Inflammatory macrophage treated with lipopolysaccharide for 4 hours (primary cell): ENCODE measurements around the gene SMTNL2.

ENCODE experiments used
- DNase-seq: peaks from one replicate; pipeline ENCODE4 v3.0.0-alpha.2; 2020

The SMTNL2 gene

DNA sequence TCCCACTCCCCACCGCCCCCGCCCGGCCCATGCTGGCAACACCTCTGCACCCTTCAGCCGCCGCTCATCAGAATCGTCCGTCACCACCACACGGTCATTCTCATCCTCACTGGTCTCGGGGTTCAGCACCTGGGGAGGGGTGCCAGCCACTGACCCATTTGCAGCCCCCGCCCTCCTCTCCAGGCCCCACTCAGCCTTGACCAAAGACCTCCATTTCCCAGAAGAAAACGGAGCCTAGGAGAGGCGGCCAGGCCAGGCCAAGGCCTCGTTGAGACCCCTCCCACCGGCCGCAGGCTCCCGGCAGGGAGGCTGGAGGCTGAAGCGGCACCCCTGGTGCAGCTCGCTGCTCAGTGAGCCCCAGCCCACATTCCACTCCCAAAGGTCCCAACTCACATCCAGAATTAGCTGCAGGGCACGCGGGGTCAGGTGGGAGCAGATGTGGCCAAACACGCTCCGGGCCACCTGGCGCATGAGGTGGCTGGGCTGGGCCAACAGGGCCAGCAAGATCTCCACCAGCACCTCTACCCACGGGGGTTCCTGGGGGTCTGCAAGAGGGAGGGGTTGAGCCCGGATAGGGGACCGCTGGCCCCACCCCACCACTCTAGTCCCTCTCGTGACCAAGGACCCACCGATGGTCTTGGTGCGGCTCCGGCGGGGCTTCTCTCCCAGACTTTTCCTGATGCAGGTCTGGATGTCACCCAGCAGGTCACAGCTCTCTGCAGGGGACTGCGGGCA lies 38.9 kb upstream of the SMTNL2 start:
- no peak for DNase-seq

DNA sequence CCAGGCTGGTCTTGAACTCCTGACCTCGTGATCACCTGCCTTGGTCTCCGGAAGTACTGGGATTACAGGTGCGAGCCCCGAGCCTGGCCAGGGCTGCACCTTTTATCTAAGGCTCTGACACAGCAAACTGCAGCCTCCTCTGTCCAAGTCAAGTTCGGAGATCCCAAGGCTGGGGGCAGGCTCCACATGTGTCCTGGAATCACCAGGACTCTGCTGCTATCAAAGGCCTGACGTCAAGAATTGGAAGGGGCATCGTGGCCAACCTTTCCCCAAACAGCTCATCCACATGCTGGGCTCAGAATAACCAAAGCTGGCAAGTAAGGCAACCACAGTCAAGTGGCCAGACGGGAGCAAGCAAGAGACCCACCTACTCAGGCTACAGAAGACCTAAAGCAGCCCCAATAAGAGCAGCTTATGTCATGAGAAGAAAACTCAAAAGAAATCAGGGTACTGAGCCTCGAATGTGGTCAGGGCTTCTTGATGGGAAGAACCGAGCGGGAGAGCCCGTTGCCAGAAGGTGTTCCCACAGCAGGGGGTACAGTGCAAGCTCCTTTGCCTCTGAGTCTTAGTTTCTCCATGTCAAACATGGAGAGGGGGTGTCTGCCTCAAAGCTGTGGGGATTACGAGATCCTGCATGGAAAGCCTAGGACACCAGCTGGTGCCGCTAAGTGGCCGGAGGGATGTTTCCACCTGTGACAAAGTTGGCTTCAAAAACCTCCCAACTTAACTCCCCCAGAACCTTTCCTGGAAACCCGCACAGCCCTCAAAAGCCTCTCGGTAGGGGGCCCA lies 37.0 kb upstream of the SMTNL2 start:
- DNase-seq: no peak

DNA sequence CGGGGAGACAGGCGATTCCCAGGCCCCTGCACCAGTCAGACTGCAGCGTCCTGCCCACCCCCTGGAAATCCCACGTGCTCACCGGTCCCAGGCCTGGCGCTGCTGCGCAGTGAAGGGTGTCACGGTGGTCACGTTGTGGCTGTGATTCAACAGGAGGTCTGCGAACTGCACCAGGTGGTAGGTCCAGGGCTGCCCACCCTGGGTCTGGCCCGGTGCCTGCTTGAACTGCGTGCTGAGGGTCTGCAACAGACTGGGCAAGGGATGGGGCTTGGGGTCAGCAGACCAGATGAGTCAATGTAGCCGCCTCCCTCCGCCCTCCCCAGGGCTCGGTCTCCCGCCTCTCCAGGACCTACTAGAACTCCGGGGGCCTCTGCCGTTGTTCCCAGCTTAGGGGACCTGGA lies 36.3 kb upstream of the SMTNL2 start:
- no peak for DNase-seq

DNA sequence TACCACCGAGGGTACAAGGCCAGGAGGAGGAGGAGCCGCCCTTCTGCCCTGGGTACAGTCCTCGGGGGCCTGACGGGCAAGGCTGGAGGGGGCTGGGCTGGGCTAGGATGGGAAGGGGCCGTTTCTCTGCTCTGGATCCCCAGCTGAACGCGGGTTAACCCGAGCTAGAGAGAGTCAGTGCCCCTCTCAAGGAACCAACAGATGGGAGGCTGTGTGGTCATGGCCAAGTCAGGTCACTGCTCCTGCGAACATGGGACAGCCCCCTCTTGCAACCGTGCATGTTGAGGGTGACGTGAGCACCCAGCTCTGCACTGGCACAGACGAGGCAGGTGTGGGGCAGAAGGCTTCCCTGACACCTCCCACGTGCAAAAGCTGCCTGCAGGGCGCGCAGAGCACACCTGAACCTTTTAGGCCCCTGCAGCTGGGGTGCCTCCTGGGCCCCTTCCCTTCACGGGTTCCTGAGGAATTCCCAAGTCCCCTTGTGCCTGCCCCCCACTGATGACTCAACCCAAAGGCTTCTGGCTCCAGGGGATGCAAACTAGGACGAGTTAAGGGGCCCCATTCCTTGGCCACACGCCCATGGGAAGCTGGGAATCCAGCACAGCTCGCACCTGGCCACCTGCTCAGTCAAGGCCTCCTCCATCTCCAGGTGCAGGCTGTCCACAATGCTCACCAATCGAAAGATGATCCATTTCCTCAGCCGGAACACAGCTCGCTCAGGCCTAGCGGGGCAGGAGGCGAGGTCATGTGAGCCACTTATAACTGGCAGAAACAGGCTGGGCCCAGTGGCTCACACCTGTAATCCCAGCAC lies 35.4 kb upstream of the SMTNL2 start:
- DNase-seq: no peak

DNA sequence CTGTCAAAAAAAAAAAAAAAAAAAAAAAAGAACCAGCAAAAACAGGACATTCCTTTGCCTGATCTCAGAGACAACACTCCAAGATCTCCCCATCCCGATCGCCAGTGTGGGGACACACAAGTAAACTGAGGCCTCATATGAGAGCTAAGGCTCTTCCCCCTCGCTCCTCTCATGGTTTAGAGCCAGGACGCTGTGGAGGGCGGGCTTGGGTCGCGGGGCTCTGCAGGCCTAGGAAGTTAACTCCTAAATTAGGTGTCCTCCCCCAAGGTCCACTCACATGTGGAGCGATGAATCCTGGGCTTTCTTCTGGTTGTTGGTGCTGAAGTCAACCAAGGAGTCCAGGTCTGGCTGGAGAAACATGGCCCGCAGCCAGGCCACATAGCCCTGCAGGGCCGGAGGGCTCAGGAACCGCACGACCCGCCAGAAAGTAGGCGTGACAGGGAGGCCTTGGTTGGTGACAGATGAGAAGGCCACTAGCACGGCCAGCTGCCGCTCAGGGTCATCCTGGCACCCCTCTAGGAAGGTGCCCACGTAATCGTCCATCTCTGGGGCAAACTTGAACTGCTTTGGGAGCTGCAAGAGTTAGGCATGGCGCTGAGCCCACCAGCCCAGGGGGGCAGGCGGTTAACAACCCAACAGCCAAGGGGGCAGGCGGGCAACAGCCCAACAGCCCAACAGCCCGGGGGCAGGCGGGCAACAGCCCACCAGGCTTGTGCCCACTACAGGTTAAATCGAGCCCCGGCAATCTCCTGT lies 34.4 kb upstream of the SMTNL2 start:
- no peak for DNase-seq

DNA sequence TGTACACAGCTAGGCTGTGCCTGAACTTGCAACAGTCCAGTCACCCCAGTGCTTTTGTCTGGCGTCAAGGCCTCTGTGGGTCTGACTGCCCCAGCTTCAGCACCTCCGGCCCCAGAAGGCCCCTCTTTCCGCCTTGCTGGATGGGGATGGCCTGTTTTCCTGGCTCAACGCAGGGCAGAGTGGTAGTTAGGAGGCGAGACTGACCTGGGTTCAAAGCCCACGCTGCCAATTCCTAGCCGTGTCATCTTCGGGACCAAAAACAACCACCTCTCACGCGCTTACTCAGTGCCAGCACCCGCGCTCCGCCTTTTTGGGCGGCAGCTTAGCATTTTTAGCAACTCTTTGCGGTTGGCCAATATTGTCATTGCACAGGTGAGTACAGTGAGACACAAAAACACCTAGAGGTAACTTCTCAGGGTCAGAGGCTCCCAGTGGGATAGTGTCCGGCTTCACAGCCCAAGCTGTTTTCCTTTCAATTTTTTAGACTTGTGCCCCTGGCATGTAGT lies 33.7 kb upstream of the SMTNL2 start:
- DNase-seq: no peak

DNA sequence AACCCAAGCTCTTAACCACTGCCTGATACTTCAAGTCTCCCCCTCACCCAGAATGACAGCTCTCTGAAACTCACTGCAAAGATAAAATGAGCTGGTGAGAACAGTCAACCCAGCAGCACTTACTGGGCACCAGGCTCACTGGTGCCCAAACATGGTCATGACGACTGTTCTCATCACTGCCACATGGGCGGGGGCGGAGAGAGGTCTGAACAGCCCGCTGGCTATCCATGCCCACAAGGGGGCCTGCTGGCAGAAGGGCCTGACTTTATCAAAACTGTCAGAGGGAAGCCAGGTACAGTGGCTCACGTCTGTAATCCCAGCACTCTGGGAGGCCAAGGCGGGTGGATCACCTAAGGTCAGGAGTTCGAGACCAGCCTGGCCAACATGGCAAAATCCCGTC lies 33.2 kb upstream of the SMTNL2 start:
- peak; percentile 4 for DNase-seq

DNA sequence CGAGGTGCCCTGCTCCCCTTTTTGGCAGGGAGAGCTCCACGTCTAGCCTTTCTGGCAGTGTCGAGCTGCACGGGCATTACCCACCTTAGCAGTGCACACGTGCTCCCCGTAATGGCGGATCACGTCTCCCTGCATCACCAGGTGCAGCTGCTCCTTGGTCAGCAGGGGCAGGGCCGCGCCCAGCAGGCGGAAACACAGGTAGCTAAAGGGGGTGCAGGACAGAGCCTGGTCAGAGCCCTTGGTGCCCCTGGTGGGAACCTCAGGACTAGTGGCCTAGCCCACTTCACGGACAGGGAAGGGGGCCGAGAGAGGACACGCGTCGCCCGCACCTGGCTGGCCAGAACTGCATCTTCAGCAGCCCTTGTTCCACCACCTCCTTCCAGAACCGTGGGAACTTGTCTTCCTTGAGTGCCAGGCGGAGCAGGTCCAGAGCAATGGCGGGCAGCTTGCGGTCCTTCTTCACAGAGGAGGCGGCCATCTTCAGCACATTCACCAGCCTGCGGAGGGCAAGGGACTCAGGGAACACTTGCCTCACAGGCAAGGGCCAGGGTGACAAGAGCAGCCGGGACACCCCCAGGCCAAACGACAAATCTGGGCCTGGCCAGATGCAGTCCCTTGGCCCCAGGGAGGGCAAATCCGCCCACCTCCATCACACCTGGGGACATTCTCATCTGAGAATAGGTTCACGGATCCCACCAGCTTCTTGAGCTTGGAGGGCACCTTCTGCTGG lies 32.4 kb upstream of the SMTNL2 start:
- DNase-seq: no peak

DNA sequence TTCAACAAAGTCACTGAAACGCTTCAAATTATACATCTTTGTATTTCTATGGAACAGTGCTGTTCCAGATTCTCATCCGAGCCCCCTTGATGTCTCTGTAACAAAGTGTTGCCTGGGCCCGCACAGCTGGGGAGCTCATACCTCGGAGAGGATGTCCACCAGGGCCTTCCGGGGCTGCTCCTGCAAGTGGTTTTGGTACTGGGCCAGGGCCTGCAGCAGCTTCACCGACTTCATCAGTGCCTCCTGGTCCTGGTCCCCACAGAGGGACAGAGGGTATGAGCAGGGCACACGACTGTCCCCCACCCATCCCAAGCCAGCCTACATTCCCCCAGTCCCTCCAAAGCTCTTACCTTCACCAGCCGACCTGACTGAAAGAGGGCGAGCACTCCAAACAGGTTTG lies 30.7 kb upstream of the SMTNL2 start:
- no peak for DNase-seq

DNA sequence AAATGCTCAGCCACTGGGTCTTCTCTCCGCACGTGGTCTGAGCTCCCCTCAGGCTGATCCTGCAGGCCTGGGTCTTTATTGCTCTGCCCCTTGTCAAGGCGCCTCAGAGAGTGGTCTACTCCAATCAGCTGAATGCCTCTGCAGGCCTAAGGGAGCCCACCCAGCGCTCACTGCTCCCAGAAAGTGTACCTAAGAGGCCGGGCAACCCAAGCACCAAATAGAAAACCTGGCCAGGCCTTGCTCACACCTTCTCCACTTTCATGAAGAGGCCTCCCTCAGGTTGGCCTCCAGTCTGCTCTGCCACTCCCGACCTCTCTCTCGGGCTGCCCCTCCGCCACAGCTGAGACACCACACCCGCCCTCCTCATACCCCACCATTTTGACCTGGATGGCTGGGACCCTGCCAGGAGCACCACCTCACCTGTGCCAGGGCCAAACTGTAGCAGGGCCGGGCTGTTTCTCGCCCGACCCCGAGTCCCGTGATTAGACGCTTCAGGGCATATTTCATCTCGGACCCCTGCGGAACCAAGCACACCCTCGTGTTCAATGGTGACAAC lies 29.8 kb upstream of the SMTNL2 start:
- no peak for DNase-seq

DNA sequence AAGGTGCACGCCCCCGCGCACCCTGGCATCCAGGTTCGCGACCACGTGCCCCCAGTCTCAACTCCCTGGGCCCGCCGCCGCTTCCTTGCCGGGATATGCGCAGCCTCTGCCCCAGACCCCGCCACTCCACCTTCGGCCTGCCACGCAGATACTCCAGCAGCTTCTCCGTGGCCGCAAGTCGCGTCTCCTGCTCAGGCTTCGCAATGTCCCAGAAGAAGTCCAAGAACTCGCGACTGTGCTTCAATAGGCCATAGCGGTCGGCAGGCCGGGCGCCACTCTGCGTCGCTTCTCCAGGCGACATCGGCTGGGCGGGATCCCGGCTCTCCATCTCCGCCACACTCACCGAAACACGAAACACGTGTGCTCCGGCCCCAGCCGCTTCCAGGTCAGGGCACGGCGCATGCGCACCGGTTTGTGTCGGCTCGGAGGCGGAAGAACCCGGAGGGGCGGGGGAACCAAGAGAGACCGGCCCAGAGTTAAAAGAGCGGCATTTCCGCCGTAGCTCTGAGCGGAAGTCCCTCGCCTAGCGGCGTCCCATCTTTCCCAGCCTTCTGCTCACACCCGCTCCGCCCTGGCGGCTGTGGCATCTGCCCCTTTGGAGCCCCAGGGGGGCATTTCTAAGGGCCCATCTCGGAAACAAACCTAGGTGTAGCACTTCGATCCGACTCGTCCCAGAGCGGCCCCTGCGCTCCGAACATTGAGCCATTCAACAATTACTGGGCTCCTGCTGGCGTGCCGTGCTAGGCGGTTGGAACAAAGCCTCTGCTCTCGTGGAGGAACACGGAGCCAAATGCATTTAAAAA lies 29.1 kb upstream of the SMTNL2 start, which contains the start of gene MYBBP1A:
Gene MYBBP1A (minus strand): TSS at position 388 of the 803 bp plus-strand sequence. CDS start 60 bp downstream, at position 328.
- DNase-seq: peak; percentile 98

DNA sequence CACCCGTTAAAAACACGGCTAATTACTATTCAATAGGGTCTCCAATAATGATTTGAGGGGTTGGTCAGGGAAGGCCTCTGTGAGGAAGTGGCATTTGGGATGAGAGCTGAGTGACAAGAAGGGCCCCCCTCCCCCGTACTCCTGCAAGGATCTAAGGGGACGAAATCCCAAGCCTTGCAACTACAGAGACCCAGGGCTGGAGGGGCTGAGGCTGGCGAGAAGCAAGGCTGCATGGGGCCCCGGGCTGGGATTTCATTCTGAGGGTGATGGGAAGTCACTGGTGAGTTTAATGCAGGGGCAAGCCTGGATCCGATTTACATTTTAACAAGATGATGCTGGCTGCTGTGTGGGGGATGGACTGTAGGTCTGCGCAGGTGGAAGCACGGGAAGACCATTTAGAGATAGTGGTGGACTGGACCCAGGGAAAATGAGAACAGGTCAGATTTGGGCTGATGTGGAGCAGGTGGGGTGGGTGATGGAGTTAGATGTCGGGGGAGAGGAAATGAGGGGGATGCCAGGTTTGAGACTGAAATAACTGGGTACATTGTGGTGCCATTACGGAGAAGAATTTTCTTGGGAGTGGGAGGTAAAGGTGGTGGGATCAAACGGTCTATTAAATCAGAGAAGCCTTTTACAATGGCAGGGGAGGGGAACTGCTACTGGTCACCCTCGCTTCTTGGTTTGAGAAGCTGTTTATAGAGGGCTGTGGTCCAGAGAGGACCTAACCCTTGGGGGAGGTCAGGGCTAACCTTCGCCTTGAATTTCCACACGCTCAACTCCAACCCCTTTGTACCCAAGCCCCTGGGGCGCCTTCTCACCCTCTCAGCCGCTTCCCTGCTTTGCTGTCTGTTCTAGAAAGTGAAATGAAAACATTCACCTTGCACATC lies 28.2 kb upstream of the SMTNL2 start:
- no peak for DNase-seq

DNA sequence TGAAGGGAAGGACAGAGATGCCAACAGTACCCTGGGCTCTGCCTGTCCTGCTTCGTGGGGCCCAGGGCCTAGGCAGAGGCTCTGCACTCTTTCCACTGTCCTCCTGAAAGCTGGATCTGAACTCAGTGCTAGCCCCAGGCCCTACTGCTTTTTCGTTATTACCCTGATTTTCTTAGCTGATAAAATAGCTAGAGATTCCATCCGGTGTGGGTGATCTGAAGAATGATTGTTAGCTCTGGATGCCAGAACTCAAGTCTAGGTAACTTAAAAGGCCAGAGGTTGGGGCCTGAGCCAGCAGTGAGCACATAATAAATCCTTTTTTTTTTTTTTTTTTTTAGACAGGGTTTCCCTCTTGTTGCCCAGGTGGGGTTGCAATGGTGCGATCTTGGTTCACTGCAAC lies 27.3 kb upstream of the SMTNL2 start:
- no peak for DNase-seq

DNA sequence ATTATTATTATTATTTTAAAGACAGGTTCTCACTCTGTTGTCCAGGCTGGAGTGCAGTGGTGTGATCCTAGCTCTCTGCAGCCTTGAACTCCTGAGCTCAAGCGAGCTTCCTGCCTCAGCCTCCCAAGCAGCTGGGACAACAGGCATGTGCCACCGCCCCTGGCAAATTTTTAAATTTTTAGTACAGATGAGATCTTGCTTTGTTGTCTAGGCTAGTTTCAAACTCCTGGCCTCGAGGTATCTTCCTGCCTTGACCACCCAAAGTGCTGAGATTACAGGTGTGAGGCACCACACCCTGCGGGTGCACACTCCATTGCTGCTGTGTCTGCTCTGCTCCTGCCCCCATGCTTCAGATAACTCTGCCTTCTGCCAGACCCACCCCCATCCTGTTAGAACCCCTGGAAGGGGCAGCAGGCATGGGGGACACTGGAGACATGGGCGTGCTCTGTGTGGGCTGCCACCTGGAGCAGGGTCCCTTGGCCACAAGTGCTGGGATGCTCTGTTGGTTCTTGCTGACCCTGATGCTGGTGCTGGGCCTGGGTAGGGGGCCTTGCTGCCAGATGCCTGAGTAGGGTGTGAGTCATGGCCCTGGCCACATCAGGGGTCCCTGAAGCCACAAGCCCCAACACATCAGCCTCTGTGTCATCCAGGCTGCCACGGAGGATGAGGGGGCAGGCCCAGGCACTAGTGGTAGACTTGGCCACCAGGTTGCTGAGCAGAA lies 26.5 kb upstream of the SMTNL2 start:
- no peak for DNase-seq

DNA sequence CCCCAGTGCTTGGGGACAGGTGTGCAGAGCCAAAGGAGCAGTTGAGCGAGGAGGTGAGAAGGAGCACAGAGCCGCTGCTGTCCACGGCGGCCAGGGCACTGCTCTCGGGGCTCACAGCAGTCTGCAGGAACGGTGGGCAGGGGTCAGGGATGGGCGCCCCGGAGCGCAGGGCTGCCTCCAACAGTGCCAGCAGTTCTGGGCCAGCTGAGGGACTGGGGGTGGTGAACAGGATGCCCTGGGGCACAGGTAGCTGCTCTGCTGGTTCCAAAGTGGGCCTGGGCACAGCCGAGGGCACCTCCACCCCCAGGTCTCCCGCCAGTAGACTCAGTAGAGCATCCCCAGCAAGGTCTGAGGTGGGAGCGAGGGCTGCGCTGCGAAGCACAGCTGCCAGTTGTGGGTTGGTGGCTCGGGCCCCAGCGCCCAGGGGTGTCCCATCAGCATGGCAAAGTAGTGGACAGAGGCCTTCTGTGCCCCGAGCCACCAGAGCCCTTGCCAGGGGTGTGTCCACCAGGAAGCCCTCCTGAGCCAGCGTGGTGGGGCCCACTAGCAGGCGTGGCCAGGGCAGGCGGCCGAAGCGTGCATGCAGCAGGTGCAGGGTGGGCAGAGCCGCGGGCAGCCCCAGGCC lies 25.9 kb upstream of the SMTNL2 start:
- DNase-seq: no peak

DNA sequence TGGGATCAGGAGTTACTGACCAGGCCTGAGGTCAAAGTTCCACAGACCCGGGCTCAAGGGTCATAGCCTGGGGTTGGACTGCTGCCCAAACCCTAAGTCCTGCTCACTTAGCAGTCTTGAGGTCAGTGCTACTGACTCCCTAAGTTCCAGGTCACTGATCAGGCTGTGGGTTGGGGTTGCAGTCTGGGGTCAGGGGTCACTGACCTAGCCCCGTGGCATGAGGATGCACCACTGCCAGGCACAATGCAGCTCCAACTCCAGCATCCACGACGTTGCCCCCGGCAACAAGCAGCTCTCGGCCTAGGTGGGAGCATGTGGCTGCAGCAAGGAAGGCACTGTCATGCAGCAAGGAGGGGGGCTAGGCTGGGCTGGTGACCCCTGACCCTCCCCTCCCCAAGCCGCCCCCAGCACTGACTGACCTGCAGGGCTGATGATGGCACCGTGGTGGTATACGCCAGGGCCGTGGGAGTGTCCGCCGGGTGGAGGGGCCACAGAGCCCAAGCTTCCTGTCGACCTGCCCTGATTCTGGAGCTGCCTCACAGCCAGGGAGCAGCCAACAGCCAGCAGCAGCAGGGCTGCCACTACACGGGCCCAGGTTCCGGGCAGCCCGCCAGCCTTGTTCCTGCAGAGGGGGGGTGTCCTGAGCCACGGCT lies 25.1 kb upstream of the SMTNL2 start:
- no peak for DNase-seq

DNA sequence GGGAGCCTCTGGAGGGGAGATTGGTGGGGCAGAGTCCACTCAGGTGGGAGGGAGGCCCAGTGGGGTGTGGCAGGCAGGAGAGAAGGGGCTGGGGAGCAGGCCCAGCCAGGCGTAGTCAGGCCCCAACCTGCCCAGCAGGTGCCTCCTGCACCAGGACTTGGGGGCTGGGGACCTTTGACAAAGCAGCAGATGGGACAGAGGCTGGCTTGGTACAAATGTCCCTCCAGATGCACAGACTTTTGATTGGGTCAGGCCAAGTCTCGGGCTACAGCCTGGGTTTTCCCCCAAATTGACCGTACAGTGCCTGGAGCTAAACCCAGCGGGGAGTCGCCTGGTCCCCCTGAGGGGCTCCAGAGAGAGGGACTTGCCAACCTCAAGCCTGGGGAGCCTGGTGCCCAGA lies 24.4 kb upstream of the SMTNL2 start:
- DNase-seq: no peak

DNA sequence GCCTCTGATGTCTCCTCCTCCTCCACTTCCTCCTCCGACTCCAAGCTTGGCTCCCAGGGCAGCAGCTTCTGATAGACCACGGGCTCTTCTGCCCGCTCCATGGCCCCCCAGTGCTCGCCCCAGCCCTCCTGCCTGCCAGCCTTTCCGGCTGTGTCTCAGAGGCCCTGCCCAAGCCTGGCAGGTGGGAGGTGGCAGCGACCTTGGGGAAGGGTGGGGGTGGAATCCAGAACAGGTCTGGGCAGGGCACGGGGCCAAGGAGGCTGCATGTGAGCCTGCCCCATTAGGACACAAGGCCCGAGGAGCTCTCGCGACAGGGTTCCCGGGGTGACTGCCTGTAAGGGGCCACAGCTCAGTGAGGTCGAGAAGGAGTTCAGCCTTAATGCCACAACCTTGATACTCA lies 23.9 kb upstream of the SMTNL2 start, which contains the start of gene GGT6:
Gene GGT6 (minus strand): TSS at position 157 of the 400 bp plus-strand sequence. CDS start 56 bp downstream, at position 101.
- no peak for DNase-seq
